GM20000 (cell line): ENCODE data around the gene FAM89B.

Experiments
- DNase-seq: peaks from one replicate; pipeline ENCODE4 v3.0.0; 2012; ENCODE audit warnings: low spot score
- TF ChIP-seq, protein P1 (sequence below): IDR thresholded peaks from 2 replicates; pipeline ENCODE4 v1.5.1; 2012; ENCODE audit warnings: mild to moderate bottlenecking, control low read depth; ENCODE audit errors: extremely low read depth, missing control alignments

FAM89B gene

DNA sequence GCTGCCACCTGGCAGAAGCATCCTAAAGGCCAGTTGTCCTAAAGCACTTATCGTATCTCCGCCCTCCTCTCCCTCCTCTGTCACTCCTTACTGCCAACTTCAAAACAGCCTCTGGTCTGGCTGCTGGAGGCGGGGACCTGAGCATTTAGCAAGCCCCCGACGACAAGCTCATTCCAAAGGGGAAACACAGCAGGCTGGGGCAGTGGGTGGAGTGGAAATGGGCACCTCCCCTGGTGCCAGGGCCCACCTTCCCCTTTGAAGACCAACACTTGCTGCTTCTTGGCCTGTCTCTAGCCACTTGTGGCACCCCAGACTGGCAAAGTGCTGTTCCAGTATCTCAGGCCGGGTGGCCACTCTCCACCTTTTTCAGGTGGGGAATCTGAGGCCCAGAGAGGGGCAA lies 38.1 kb downstream of the FAM89B start:
- DNase-seq: no peak
- TF ChIP-seq, protein P1, sequence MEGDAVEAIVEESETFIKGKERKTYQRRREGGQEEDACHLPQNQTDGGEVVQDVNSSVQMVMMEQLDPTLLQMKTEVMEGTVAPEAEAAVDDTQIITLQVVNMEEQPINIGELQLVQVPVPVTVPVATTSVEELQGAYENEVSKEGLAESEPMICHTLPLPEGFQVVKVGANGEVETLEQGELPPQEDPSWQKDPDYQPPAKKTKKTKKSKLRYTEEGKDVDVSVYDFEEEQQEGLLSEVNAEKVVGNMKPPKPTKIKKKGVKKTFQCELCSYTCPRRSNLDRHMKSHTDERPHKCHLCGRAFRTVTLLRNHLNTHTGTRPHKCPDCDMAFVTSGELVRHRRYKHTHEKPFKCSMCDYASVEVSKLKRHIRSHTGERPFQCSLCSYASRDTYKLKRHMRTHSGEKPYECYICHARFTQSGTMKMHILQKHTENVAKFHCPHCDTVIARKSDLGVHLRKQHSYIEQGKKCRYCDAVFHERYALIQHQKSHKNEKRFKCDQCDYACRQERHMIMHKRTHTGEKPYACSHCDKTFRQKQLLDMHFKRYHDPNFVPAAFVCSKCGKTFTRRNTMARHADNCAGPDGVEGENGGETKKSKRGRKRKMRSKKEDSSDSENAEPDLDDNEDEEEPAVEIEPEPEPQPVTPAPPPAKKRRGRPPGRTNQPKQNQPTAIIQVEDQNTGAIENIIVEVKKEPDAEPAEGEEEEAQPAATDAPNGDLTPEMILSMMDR: no peak

DNA sequence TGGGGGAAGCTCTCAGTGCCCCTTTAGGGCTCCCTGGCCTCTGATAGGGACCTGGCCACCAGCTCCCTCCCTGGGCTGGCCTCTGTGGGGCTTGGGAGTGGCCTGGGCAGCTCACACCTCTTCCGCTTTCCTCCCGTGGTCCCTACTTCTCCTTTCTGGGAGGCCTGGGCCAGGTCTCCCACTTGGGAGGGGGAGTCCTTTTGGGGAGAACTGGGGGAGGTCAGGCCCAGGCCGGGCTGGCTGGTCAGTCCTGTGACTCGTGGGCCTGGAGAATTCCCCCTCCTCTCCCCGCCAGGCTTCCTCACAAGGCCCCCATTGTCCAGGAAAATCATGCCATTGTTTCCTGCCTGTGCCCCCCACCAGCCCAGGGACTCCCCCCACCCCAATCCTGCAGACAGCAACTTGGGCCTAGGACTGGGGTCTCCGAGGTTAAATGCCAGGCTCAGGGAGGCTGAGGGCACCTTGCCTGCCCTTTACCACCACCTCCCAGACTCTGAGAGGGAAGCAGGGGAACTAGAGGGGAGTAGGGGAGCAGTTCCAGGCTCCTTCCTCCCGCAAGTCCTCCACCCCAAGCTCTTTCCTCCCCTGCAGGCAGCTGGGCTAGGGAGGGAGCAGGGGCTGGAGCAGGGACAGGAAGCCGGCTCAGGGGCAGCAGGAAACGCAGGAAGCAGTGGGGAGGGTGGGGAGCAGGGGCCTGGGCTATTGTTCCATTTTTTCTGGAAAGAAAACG lies 38.9 kb downstream of the FAM89B start:
- no peak for DNase-seq
- TF ChIP-seq, protein P1: no peak

DNA sequence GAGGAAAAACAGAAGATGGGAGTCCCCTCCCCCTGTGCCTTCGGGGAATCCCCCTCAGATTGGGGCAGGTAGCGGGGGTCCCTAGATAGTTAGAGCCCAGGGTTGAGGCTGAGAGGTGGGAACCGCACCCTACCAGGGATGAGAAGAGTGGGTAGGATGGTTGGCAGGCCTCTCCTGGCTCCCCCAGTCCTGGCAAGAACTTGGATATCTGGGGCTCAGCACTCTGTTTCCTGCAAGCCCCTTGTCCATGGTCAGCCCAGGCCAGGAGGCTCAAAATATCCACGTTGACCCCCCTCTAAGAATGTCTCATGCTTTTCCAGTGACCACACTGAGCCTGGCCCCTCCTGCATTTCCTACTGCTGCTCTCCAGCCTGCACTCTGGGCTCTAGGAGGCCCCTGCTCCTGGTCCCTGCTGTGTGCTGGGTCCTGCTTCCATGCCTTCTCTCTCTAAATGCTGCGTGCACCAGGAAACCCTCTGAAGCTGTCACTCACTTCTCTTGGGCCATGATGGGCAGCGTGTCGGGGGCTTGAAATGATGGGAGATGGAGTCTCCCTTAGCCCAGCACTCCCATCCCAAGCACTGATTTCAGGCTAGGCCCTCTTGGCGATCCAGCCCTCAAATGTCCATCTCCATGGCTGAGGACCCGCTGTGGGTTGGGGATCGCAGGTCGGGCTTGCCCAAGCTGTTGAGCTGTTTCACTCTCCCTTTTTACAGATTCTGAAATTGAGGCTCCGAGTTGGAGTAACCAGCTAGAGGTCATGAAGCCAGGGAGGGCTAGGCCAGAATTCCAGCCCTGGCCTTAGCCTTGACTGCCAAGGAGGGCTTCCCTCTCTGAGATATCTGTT lies 39.6 kb downstream of the FAM89B start:
- no peak for DNase-seq
- TF ChIP-seq, protein P1: no peak

DNA sequence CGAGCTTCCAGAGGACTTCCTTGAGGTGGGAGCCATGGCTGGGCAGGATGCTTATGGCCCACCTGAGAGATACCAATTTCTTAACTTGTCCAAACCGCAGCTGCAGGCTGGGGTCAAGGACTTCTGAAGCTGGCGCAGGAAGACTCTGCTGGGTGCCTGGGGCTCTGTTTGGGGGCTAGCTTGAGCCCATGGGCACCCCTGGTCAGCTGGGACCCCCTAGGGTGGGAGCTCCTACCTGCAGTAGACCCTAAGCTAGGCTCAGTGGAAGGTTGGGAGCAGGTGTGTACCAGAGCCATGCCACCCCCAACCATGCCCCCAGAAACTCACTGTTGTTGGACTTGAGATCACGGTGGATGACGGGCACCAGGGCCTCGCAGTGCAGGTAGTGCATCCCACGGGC lies 40.4 kb downstream of the FAM89B start:
- TF ChIP-seq, protein P1: no peak
- no peak for DNase-seq

DNA sequence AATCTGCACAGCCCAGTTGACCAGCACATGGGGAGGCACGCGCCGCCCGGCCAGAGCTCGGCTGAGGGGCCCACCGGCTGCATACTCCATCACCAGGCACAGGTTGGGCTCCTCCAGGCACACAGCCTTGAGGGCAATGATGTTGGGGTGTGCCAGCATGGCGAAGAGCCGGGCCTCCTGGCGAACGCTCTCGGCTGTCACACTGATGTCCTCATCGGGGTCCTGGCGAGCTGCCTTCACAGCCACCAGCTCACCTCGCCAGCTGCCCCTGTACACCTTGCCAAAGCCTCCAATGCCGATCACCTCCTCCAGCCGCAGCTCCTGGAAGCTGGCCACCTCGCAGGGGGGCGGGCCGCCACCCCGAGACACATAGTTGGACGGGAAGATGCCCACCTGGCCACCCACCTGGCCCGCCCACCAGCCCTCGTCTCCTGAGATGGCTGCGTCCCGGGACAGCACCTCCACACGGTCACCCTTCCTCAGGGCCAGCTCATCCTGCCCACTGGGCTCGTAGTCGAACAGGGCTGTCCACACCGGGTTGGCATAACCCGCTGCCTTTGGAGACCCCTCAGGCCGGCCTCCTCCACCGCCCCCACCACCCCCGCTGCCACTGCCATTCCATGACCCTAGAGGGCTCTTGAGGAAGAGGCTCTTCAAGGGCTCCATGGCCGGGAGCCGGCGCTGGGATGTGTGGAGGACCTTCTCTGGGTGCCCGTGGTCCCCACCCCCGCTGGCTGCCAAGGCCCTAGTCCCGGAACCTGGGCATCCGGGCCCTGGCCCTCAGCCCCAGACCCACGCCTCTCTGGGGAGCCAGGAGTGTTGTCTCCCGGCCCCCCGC lies 41.0 kb downstream of the FAM89B start:
- no peak for DNase-seq
- TF ChIP-seq, protein P1: no peak

DNA sequence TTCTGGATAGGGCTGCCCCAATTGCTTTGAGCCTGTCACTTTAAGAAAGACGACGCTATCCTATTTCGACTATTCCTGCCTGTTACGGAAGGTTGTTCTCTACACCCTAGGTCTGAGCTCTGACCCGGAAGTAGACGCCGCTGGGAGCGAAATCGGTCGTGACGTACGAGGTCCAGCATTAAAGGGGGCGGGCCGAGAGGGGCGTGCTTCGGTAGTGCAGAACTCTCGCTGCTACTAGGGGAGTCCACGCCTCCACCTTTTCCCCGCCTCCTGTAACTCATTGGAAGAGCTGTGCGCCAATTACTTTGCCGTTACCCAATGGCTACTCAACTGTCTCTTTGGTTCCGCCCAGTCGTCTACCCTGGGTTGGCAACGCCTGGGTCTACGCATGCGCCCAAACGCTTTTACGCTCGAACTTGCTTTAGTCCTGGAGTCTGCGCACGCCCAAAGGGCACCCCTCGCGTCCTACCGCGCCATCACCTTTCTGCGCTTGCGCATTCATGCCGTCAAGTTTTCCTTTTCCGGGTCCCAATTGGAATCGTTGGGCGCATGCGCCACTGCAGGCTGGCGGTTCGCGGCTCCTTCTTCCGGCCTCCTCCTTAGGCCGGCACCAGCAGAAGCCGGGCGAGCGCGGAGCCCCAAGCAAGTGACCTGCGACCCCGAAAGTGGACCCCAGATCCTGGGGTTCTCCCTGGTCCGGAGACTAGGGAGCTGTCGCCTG lies 43.1 kb downstream of the FAM89B start, which contains the start of gene PCNX3:
Gene PCNX3 (plus strand): TSS at position 548 of the 721 bp plus-strand sequence. CDS start 536 bp downstream, outside the sequence.
- TF ChIP-seq, protein P1: no peak
- peak; percentile 100 for DNase-seq
